ENCODE data around the gene TLX2.
A peak's percentile ranks its signal among the peaks of the same experiment; 100 is the strongest.
"Not testable (repeated sequence)": the region's sequence is repeated elsewhere in the genome, so short reads cannot be mapped to it uniquely, and the experiment has no call there.

The TLX2 gene

GRCh38 chr2:74559912-74560311, 45.7 kb downstream of the TLX2 start:
- peaks cover 24% of the 10 kb centered on the region for H3K27me3 Mint-ChIP-seq
- no peaks in the 10 kb centered on the region for H3K9me3 Mint-ChIP-seq
- H3K4me3 Mint-ChIP-seq, result no peak overlapping the region
- peaks cover 19% of the 10 kb centered on the region for H3K4me1 Mint-ChIP-seq (ENCODE audit: low read depth)
- DNase-seq, result no peak
- H3K36me3 Mint-ChIP-seq (ENCODE audit: low read depth), result peaks cover 22% of the 10 kb centered on the region
- no peak overlapping the region for H3K27ac Mint-ChIP-seq

- H3K9me3 Mint-ChIP-seq, result no peaks in the 10 kb centered on the region
- peaks cover 15% of the 10 kb centered on the region for H3K4me1 Mint-ChIP-seq (ENCODE audit: low read depth)
- no peak for DNase-seq
- H3K27ac Mint-ChIP-seq, result no peak overlapping the region
- no peak overlapping the region for H3K4me3 Mint-ChIP-seq
- peaks cover 17% of the 10 kb centered on the region for H3K36me3 Mint-ChIP-seq (ENCODE audit: low read depth)
- H3K27me3 Mint-ChIP-seq, result peaks cover 24% of the 10 kb centered on the region
Observed at GRCh38 chr2:74560591-74560990, 46.3 kb downstream of the TLX2 start.

- DNase-seq, H3K4me3 Mint-ChIP-seq, H3K9me3 Mint-ChIP-seq, H3K27ac Mint-ChIP-seq: not testable (repeated sequence)
- peaks cover 24% of the 10 kb centered on the region for H3K27me3 Mint-ChIP-seq
- H3K4me1 Mint-ChIP-seq (ENCODE audit: low read depth), result peaks cover 16% of the 10 kb centered on the region
- peaks cover 15% of the 10 kb centered on the region for H3K36me3 Mint-ChIP-seq (ENCODE audit: low read depth)
Observed at GRCh38 chr2:74561022-74561421, 46.8 kb downstream of the TLX2 start.

- Mint-ChIP-seq H3K27ac (no peak overlapping the region), H3K9me3 (no peaks in the 10 kb centered on the region), H3K27me3 (peaks cover 24% of the 10 kb centered on the region), H3K4me3 (no peak overlapping the region), H3K4me1 (ENCODE audit: low read depth) (peaks cover 25% of the 10 kb centered on the region), H3K36me3 (ENCODE audit: low read depth) (peaks cover 3% of the 10 kb centered on the region)
- no peak for DNase-seq
Observed at GRCh38 chr2:74562126-74562775, 48.0 kb downstream of the TLX2 start.

- H3K9me3 Mint-ChIP-seq, result no peaks in the 10 kb centered on the region
- no peak for DNase-seq
- H3K27me3 Mint-ChIP-seq, result peaks cover 24% of the 10 kb centered on the region
- no peak overlapping the region for H3K4me3 Mint-ChIP-seq
- no peaks in the 10 kb centered on the region for H3K36me3 Mint-ChIP-seq (ENCODE audit: low read depth)
- peaks cover 39% of the 10 kb centered on the region for H3K4me1 Mint-ChIP-seq (ENCODE audit: low read depth)
- H3K27ac Mint-ChIP-seq, result no peak overlapping the region
Observed at GRCh38 chr2:74564222-74564621, 50.0 kb downstream of the TLX2 start.

- Mint-ChIP-seq H3K36me3 (ENCODE audit: low read depth) (no peaks in the 10 kb centered on the region), H3K4me1 (ENCODE audit: low read depth) (peaks cover 39% of the 10 kb centered on the region), H3K9me3 (no peaks in the 10 kb centered on the region), H3K27ac (peak overlapping the region; percentile 77), H3K27me3 (peaks cover 14% of the 10 kb centered on the region), H3K4me3 (peak overlapping the region; percentile 32)
- DNase-seq, result peak; percentile 39
Observed at GRCh38 chr2:74566076-74566753, 52.0 kb downstream of the TLX2 start.

- H3K9me3 Mint-ChIP-seq, result no peaks in the 10 kb centered on the region
- peaks cover 13% of the 10 kb centered on the region for H3K27me3 Mint-ChIP-seq
- H3K4me1 Mint-ChIP-seq (ENCODE audit: low read depth), result peaks cover 39% of the 10 kb centered on the region
- H3K27ac Mint-ChIP-seq, result peak overlapping the region; percentile 77
- peak overlapping the region; percentile 32 for H3K4me3 Mint-ChIP-seq
- DNase-seq, result no peak
- H3K36me3 Mint-ChIP-seq (ENCODE audit: low read depth), result no peaks in the 10 kb centered on the region
Observed at GRCh38 chr2:74566754-74567085, 52.5 kb downstream of the TLX2 start.
